ENCODE data around the gene MRPL54.

Gene MRPL54

GRCh38 chr19:3770136-3770999, 7.9 kb downstream of the MRPL54 start:
- no peak for DNase-seq

DNA sequence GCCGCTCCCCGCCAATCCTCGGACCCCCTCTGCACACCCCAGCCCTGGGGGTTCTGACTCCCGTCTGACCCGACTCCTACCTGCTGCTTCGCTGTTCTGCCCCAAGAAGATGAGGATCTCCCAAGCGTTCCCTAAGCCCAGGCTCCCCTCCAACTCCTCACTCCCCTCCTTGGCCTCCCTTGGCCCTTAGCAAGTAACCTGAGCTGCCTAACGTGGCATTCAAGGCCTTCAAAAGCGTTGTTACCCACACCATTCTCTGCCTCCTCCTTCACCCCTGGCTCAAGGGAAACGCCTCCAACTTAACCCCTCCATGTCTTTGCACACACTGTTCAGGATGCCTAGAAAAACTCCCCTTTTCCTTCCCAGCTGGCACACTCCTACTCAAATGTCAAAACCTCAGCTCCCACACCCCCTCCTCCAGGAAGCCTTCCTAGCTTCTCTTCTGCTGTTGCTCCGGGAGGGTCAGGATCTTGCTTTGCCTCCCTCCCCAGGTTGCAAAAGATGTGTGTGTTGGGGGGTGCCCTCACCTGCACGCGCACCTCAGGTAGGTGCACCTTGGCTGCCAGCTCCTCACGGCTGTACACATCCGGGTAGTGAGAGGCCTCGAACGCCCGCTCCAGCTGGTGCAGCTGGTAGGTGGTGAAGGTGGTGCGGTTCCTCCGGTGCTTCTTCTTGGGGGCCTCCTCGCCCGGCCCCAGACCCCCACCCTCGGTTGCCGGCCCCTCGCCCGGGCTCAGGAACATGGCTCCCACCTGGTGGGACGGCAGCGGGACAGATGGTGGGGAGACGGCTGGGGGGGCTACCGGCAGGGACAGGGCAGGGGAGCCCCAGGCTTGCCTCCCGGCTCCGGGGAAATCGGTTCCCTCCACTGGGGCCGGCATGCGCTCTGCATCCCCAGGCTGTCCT, 8.8 kb downstream of the MRPL54 start:
- DNase-seq: no peak

- no peak for DNase-seq
These were observed 9.5 kb downstream of the MRPL54 start, which contains the start of gene RAX2 for GRCh38 chr19:3771906-3772455. RAX2 (minus strand) TSS chr19:3772228; CDS start chr19:3771742, 486 bp downstream.

- no peak for DNase-seq
These were observed 11.5 kb downstream of the MRPL54 start for GRCh38 chr19:3773814-3774515.

- no peak for DNase-seq
These were observed 12.3 kb downstream of the MRPL54 start for GRCh38 chr19:3774621-3775373.

- DNase-seq: no peak
These were observed 12.9 kb downstream of the MRPL54 start for GRCh38 chr19:3775374-3775711.

GRCh38 chr19:3775831-3776230, 13.3 kb downstream of the MRPL54 start:
- no peak for DNase-seq

DNA sequence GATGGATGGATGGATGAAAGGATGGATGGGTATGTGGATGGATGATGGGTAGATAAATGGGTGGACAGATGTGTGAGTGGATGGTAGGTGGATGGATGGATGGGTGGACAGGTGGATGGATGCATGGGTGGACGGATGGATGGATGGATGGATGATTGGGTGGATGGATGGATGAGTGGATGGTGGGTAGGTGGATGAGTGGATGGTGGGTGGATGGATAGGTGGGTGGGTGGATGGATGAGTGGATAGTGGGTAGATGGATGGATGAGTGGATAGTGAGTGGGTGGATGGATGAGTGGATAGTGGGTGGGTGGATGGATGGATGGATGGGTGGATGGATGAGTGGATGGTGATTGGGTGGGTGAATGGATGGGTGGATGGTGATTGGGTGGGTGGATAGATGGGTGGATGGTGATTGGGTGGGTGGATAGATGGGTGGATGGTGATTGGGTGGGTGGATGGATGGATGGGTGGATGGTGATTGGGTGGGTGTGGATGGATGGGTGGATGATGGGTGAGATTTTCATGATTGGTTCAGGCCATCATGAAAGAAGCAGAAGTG, 14.1 kb downstream of the MRPL54 start:
- DNase-seq: no peak

GRCh38 chr19:3778104-3778867, 15.8 kb downstream of the MRPL54 start:
- no peak for DNase-seq

GRCh38 chr19:3778899-3779723, 16.6 kb downstream of the MRPL54 start:
- no peak for DNase-seq

- no peak for DNase-seq
These were observed 18.4 kb downstream of the MRPL54 start for GRCh38 chr19:3780786-3781304.

- DNase-seq: no peak
These were observed 19.1 kb downstream of the MRPL54 start for GRCh38 chr19:3781603-3782002.

DNA sequence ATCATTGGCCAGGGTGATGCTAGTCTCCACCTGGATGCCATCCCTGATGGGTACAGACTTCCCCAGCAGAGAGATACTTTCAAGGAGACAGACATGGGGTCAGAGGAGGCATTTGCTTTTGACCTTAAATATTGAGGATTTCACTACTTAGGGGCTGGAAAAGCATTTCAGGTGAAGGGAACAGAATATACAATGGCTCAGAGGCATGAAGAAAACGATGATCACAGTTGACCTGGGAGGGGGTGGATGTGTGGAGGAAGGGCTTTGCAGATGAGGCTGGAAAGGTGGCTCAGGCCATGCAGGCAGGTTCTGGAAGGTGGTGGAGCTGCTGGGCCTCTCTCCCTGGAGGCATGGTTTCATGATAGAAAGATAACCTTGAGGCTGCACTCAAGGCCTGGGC, 19.8 kb downstream of the MRPL54 start:
- DNase-seq: no peak

DNA sequence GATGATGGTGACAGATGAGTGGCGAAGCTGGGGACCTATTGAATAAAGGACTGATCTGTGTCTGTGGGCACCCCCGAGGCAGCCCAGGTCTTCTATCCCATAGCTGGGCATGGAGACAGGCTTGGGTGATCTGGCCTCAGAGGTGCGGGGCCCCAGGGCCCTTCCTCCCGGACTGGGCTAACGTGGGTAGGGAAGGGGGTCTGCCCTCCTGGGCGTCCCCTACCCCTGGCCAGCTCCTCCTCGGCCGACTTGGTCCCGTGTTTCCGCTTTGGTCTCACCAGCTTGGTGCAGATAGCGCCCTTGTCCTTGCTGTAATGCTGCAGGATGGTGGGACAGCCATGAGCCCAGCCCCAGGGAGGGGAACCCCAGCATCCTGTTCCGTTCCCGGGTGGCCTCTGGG, 20.4 kb downstream of the MRPL54 start:
- DNase-seq: no peak

DNA sequence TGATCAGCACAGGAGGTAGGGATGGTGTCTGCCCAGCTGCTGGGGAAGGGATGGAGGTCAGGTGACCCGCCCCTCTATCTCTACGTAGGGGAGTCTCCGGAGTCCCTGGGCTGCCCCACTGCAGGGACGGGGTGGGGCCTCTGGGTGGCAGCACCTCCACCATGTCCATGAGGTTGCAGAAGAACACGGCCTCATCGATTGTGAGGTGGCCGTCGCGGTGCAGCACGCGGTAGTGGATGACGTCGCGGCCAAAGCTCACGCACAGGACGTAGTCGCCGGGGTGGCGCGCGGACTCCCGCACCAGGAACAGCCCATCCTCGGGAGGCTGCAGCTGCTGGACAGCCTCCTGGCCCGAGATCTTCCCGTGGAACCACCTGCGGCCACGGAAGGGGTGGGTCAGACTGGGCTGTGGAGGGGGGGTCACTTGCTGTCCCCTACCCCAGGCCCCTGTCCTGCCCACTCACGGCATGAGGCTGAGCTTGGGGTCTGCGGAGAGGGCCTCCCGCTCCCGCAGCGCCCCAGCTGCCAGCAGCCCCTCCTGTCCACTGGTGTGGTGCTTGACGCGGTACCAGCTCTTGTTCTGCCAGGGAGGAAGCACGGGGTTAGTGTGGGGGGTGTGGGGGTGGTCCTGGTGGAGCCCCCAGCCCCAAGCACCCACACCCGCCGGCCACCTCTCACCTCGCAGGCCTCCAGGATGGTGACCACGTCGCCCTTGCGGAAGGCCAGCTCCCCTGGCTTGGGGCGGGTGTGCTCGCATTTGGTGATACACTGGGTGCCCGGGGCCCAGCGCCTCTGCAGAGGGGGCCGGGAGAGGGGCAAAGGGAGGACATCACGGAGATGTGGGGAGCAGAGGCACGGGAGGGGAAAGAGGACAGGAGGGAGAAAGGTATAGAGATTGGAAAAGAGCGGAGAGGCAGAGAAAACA, 21.4 kb downstream of the MRPL54 start:
- DNase-seq: no peak

DNA sequence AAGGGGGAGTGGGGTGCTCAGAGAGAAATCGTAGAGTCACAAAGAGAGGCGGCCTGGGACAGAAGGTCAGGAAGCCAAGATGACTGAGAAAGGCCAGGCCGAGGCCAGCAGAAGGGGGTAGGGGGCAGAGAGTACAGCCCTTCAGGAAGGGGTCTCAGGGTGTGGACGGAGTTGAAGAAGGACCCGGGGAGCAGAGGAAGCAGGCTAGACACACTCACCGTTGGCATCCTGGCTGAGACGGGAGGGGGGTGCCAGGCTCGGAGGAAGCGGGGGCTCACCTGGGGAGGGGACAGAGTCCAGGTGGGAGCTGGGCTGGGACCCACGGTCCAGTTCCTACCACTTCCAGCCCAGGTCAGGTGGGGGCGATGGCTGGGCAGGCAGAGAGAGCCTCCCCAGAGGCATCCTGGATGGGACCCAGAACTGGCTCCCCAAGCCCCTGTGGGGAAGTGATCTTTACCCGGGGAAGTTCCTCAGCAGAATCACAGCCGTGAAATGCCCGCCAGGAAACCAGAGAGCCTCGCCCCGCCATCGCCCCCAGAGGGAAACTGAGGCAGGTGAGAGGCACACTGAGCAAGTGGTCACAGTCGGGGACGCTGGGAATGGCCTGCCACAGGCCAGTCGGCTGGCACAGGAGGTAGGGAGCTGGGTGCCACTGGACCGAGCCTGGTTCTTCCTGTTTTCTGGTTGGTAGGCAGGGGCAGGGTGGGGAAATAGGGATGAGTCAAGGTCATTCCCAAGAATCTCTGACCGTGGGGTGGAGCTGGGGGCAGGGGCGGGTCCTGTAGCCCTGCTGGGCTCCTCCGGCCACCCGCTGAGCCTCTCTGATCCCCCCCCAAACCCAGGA, 22.3 kb downstream of the MRPL54 start:
- DNase-seq: no peak

DNA sequence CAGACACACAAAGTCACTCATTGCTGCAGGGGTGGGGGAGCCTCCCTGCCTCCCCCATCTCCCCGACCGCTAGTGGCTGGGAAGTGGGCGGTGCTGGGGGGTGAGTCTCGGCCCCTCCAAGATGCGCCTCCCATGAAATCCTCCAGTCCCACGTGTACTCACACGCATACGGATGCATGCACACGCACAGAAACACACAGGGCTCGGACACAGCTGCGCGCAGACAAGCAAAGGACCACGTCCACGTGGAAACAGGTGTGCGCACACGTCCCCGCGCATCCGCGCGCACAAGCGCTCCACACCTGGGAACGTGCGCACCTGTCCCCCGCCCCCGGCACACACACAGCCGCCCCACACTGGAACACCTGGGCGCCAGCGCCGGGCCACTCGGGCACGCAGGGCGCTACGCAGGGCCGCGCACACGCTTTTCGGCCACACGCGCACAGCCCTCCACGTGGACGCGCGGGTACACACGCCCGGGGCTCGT, 23.0 kb downstream of the MRPL54 start:
- no peak for DNase-seq
